Liver (tissue), 2 donors: ENCODE measurements around the gene BTAF1.

Source experiments
- CTCF ChIP-seq: fragments of 150-350 bp; IDR thresholded peaks from 2 replicates; pipeline ENCODE4 v1.5.1; 2017; ENCODE audit warnings: improper control_type of control experiment, low read depth, low read length; ENCODE audit not compliant: missing input control
- REST ChIP-seq: IDR thresholded peaks from 2 replicates; pipeline ENCODE4 v1.6.1; 2016; ENCODE audit warnings: antibody characterized with exemption, mild to moderate bottlenecking
- ZBTB33 ChIP-seq: IDR thresholded peaks from 2 replicates; pipeline ENCODE4 v1.6.1; 2016; ENCODE audit warnings: antibody characterized with exemption
- TF ChIP-seq, protein P1 (sequence below): IDR thresholded peaks from 2 replicates; pipeline ENCODE4 v1.6.1; 2016; ENCODE audit warnings: antibody characterized with exemption
- donor health status: healthy.

DNA sequence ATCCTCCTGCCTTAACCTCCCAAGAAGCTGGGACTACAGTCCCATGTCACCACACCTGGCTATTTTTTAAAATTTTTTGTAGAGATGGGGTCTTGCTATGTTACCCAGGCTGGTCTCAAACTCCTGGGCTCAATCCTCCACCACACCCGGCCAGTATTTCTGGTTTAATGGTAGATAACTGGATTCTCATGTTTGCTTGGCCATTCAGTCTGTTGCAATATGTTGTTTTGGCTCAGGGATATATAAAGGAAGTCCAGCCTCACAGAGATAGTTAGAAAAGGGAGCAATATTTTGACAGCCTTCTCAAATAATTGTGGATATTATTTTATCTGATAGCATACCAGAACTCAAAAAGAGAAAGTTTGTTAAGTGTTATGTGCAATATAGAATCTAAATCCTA is 82.4 kb downstream of the BTAF1 start:
- no peak for TF ChIP-seq CTCF
- TF ChIP-seq ZBTB33 = no peak
- no peak for TF ChIP-seq REST
- TF ChIP-seq, protein P1, sequence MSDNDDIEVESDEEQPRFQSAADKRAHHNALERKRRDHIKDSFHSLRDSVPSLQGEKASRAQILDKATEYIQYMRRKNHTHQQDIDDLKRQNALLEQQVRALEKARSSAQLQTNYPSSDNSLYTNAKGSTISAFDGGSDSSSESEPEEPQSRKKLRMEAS = no peak
